ENCODE measurements around the gene PLCD4.

The PLCD4 gene

GRCh38 chr2:218680061-218680460 is 72.4 kb downstream of the PLCD4 start:
- TF ChIP-seq EZH2 (IDR thresholded peaks at IDR 0.05; ENCODE audit: borderline replicate concordance, low read length), result no peak
- TF ChIP-seq CTCF (IDR thresholded peaks at IDR 0.05; ENCODE audit: low read length), result no peak
- no peaks in the 10 kb centered on the region for H4K20me1 ChIP-seq (ENCODE audit: insufficient read depth, low read length)
- no peaks in the 10 kb centered on the region for H3K9me3 ChIP-seq (ENCODE audit: low read length)
- H2AFZ ChIP-seq (ENCODE audit: low read length), result no peak overlapping the region
- H3K9ac ChIP-seq (ENCODE audit: low read length), result no peak overlapping the region
- no peak overlapping the region for H3K4me2 ChIP-seq (ENCODE audit: low read length)
- no peak overlapping the region for H3K27ac ChIP-seq (ENCODE audit: low read depth, low read length, poor library complexity, severe bottlenecking)
- no peaks in the 10 kb centered on the region for H3F3A ChIP-seq (ENCODE audit: insufficient read depth, low read length)
- no peaks in the 10 kb centered on the region for H3K79me2 ChIP-seq (ENCODE audit: insufficient read depth, low read length)
- H3K4me3 ChIP-seq (ENCODE audit: low read depth, low read length, poor library complexity, severe bottlenecking), result no peak overlapping the region
- no peaks in the 10 kb centered on the region for H3K9me2 ChIP-seq (ENCODE audit: low read depth, low read length)
- peaks cover 6% of the 10 kb centered on the region; the same call in 1 of the 2 replicates for H3K36me3 ChIP-seq (ENCODE audit: insufficient read depth, low read length)
- H3K27me3 ChIP-seq (ENCODE audit: insufficient read depth, low read length), result no peaks in the 10 kb centered on the region
- H3K4me1 ChIP-seq (ENCODE audit: insufficient read depth, low read length, severe bottlenecking), result no peaks in the 10 kb centered on the region
